DND-41 (cell line): ENCODE data around the gene OAS2.

ENCODE experiments used
- ATAC-seq: fragments of 200-7000 bp; cut with Tn5 transposase; 3 replicates; pipeline ENCODE4 v1.9.1; 2021; ENCODE audit warnings: low read depth; ENCODE audit not compliant: insufficient read depth
- DNase-seq: peaks from one replicate; pipeline ENCODE4 v3.0.0-alpha.2; 2020
- H2AFZ ChIP-seq: 2 replicates; pipeline ENCODE4 v1.6.0; 2012; ENCODE audit warnings: low read depth, low read length
- H3K27ac ChIP-seq: 2 replicates; pipeline ENCODE4 v1.5.1; 2012; ENCODE audit warnings: low read length, inconsistent platforms
- H3K27me3 ChIP-seq: fragments of 200-600 bp; sonication (generic); 2 replicates; pipeline ENCODE4 v1.6.0; 2012; ENCODE audit warnings: low read length, mild to moderate bottlenecking, inconsistent platforms; ENCODE audit not compliant: insufficient read depth, poor library complexity
- H3K36me3 ChIP-seq: 2 replicates; pipeline ENCODE4 v1.5.1; 2012; ENCODE audit warnings: low read length, inconsistent platforms; ENCODE audit not compliant: insufficient read depth
- H3K4me1 ChIP-seq: 2 replicates; pipeline ENCODE4 v1.5.1; 2012; ENCODE audit warnings: mild to moderate bottlenecking, low read length; ENCODE audit not compliant: insufficient read depth
- H3K4me2 ChIP-seq: 2 replicates; pipeline ENCODE4 v1.6.0; 2012; ENCODE audit warnings: mild to moderate bottlenecking, moderate library complexity, low read length, inconsistent platforms; ENCODE audit not compliant: insufficient read depth
- H3K4me3 ChIP-seq, 2 experiments: fragments of 200-600 bp in 1 of 2; shearing (Covaris generic) in 1 of 2; 2 replicates each; pipeline ENCODE4 v1.5.1; 2012 to 2016; ENCODE audit warnings: inconsistent platforms in 2 of 2, low read length in 2 of 2, mild to moderate bottlenecking in 2 of 2, low read depth in 1 of 2, moderate library complexity in 1 of 2
- H3K79me2 ChIP-seq: 2 replicates; pipeline ENCODE4 v1.6.0; 2012; ENCODE audit warnings: low read length, inconsistent platforms; ENCODE audit not compliant: insufficient read depth
- H3K9ac ChIP-seq: 2 replicates; pipeline ENCODE4 v1.6.0; 2012; ENCODE audit warnings: low read depth, mild to moderate bottlenecking, inconsistent platforms, low read length, moderate library complexity
- H3K9me3 ChIP-seq: 2 replicates; pipeline ENCODE4 v1.5.1; 2012; ENCODE audit warnings: low read length, moderate library complexity, mild to moderate bottlenecking, inconsistent platforms; ENCODE audit not compliant: insufficient read depth, severe bottlenecking
- H4K20me1 ChIP-seq: 2 replicates; pipeline ENCODE4 v1.6.0; 2012; ENCODE audit warnings: low read length; ENCODE audit not compliant: insufficient read depth
- CTCF ChIP-seq: IDR thresholded peaks from 2 replicates; pipeline ENCODE4 v1.5.1; 2012; ENCODE audit warnings: borderline replicate concordance, low read length, moderate library complexity, mild to moderate bottlenecking; ENCODE audit not compliant: poor library complexity, severe bottlenecking; ENCODE audit errors: extremely low read depth
- EZH2 ChIP-seq: IDR thresholded peaks from 3 replicates; pipeline ENCODE4 v1.6.1; 2012; ENCODE audit warnings: borderline replicate concordance, low read depth, mild to moderate bottlenecking, moderate library complexity, low read length, inconsistent platforms; ENCODE audit not compliant: severe bottlenecking

The OAS2 gene

GRCh38 chr12:113014565-113014964 lies 36.2 kb downstream of the OAS2 start:
- Histone ChIP-seq H3K79me2 (no peaks in the 10 kb centered on the region), H4K20me1 (no peaks in the 10 kb centered on the region), H3K4me2 (no peak overlapping the region), H3K4me1 (no peaks in the 10 kb centered on the region), H3K36me3 (peaks cover 7% of the 10 kb centered on the region; the same call in 1 of the 2 replicates), H3K27me3 (no peaks in the 10 kb centered on the region), H3K4me3 (no peak overlapping the region), H3K27ac (no peak overlapping the region), H3K9me3 (peaks cover 9% of the 10 kb centered on the region), H3K9ac (no peak overlapping the region), H2AFZ (no peak overlapping the region)
- no peak for TF ChIP-seq EZH2
- TF ChIP-seq CTCF = no peak
- DNase-seq (no peak), ATAC-seq (no peak)

- Histone ChIP-seq H3K9me3 (peaks cover 2% of the 10 kb centered on the region), H3K27ac (no peak overlapping the region), H3K79me2 (no peaks in the 10 kb centered on the region), H3K4me1 (no peaks in the 10 kb centered on the region), H2AFZ (no peak overlapping the region), H3K4me2 (no peak overlapping the region), H4K20me1 (no peaks in the 10 kb centered on the region), H3K4me3 (no peak overlapping the region), H3K27me3 (no peaks in the 10 kb centered on the region), H3K9ac (no peak overlapping the region), H3K36me3 (no peaks in the 10 kb centered on the region; the same call in 1 of the 2 replicates)
- no peak for TF ChIP-seq EZH2
- TF ChIP-seq CTCF = no peak
- no peak for DNase-seq
- no peak for ATAC-seq
Observed at GRCh38 chr12:113016796-113017195, 38.5 kb downstream of the OAS2 start.

GRCh38 chr12:113019025-113019424 lies 40.7 kb downstream of the OAS2 start:
- Histone ChIP-seq H3K4me3 (no peak overlapping the region), H3K79me2 (no peaks in the 10 kb centered on the region), H3K4me1 (no peaks in the 10 kb centered on the region), H4K20me1 (no peaks in the 10 kb centered on the region), H3K9ac (no peak overlapping the region), H2AFZ (no peak overlapping the region), H3K27ac (no peak overlapping the region), H3K36me3 (no peaks in the 10 kb centered on the region), H3K4me2 (no peak overlapping the region), H3K9me3 (no peaks in the 10 kb centered on the region), H3K27me3 (no peaks in the 10 kb centered on the region)
- no peak for TF ChIP-seq CTCF
- TF ChIP-seq EZH2 = no peak
- DNase-seq = no peak
- ATAC-seq = no peak

GRCh38 chr12:113021500-113021899 lies 43.2 kb downstream of the OAS2 start:
- no peak overlapping the region for H3K27ac ChIP-seq
- no peaks in the 10 kb centered on the region for H3K9me3 ChIP-seq
- DNase-seq (no peak), ATAC-seq (no peak)
- H3K9ac ChIP-seq = no peak overlapping the region
- H3K4me1 ChIP-seq = no peaks in the 10 kb centered on the region
- no peaks in the 10 kb centered on the region for H3K79me2 ChIP-seq
- H3K36me3 ChIP-seq = no peaks in the 10 kb centered on the region
- no peak for TF ChIP-seq CTCF
- no peak for TF ChIP-seq EZH2
- no peak overlapping the region for H3K4me3 ChIP-seq
- no peaks in the 10 kb centered on the region for H3K27me3 ChIP-seq
- H2AFZ ChIP-seq = no peak overlapping the region
- no peak overlapping the region for H3K4me2 ChIP-seq
- no peaks in the 10 kb centered on the region for H4K20me1 ChIP-seq
